Middle frontal gyrus (tissue), 1 donor: ENCODE data around the gene ADAMTSL2.
"Not testable (repeated sequence)": the region's sequence is repeated elsewhere in the genome, so short reads cannot be mapped to it uniquely, and the experiment has no call there.

ENCODE experiments used
- DNase-seq: peaks from one replicate; pipeline ENCODE4 v3.0.0-alpha.2; 2015; ENCODE audit warnings: low spot score; ENCODE audit errors: extremely low spot score

ADAMTSL2 gene

GRCh38 chr9:133554729-133555128, 20.2 kb downstream of the ADAMTSL2 start:
- DNase-seq = no peak

DNA sequence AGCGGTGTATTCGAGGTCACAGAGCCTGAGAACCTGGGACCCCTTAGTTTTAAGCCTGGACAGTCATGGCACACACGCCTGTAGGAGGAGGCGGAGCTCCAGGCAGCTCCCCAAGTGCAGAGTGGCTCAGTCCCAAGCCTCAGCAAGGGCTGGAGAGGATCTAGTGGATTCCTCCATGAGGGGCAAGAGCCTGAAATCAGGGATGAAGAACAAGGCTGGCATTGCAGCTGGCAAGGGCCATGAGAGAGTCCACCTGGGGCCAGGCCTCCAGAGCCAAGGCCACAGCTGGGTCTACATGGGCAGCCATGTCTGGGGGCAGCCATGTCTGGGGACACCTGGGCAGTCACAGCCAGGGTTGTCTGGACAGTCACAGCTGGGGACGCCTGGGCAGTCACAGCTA, 21.9 kb downstream of the ADAMTSL2 start:
- DNase-seq = no peak

GRCh38 chr9:133557581-133557980, 23.1 kb downstream of the ADAMTSL2 start:
- DNase-seq = no peak

GRCh38 chr9:133558191-133559126, 24.0 kb downstream of the ADAMTSL2 start:
- no peak for DNase-seq

- no peak for DNase-seq
Measured at GRCh38 chr9:133560311-133560710, 25.8 kb downstream of the ADAMTSL2 start.

GRCh38 chr9:133560944-133561343, 26.4 kb downstream of the ADAMTSL2 start:
- no peak for DNase-seq

- no peak for DNase-seq
Measured at GRCh38 chr9:133561976-133562554, 27.6 kb downstream of the ADAMTSL2 start.

DNA sequence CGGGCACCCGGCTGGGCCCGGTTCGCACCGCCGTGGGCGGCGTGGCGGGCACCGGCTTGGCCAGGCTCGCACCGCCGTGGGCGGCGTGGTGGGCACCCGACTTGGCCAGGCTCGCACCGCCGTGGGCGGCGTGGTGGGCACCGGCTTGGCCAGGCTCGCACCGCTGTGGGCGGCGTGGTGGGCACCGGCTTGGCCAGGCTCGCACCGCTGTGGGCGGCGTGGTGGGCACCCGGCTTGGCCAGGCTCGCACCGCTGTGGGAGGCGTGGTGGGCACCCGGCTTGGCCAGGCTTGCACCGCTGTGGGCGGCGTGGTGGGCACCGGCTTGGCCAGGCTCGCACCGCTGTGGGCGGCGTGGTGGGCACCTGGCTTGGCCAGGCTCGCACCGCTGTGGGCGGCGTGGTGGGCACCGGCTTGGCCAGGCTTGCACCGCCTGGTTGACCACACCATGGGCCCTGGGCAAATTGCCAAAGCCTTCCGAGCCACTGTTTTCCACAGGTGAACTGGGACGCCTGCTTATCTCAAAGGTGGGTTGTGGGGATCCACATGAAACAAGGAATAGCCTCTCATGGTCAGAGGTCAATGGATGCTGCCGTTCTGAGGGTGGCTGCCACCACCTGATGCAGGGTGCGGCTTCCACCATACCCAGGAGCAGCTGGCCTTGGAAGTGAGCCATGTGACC, 28.2 kb downstream of the ADAMTSL2 start:
- DNase-seq = no peak

DNA sequence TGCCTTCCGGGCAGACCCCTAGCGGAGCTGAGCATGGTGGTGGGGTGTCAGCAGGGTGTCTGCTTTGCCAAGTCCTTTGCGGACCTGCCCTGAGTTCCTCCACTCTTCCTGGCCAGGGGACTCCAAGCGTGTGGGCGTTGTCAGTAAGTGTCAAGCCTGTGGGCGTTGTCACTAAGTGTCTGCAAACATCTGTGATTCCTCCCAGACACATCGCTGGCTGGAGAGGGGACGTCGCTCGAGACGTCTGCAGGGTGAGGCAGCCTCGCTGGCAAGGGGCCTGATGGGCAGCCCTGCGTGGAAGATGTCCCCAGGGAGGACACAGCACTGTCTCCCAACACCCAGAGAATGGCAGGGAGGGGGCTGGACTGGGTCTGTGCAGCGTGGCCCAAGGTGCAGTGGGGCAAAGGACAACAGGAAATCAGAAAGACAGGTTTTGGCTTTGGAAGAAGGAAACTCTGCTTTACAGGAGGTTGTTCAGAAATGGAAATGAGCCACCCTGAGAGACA, 28.8 kb downstream of the ADAMTSL2 start:
- no peak for DNase-seq

GRCh38 chr9:133563814-133564213, 29.3 kb downstream of the ADAMTSL2 start:
- DNase-seq = not testable (repeated sequence)

GRCh38 chr9:133564451-133565116, 30.1 kb downstream of the ADAMTSL2 start:
- DNase-seq = no peak

DNA sequence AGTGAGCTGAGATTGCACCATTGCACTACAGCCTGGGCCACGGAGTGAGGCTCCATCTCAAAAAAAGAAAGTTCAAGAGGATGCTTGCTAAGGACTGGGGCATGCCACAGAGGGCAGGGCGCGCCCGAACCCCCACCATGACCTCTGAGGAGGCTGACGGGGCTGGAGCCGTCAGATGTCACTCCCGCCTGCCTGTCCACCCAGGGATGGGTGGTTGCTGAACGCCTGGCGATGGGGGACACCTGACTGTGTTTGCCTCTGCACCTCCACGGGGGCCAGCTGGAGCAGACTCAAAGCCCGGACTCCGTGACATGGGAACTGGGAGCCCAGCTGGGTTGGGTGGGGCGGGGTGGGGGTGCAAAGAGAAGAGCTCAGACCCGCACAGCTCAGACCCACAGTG, 31.9 kb downstream of the ADAMTSL2 start:
- no peak for DNase-seq

DNA sequence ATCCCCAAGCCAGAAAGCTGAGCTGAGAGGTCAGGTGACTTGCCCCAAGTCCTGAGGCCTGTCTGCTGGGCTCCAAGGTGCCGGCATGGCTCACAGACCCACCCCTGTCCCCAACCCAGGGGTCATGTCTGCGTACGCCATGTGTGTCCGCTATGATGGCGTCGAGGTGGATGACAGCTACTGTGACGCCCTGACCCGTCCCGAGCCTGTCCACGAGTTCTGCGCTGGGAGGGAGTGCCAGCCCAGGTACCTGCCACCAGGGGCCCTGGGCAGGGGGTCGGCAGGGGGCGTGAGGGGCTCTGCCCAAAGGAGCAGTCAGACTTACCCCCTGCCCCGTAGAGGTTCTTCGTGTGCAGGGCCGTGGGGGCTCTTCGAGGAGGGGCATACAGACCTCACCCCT, 32.3 kb downstream of the ADAMTSL2 start:
- DNase-seq = no peak

GRCh38 chr9:133568186-133568585, 33.7 kb downstream of the ADAMTSL2 start:
- DNase-seq = no peak

DNA sequence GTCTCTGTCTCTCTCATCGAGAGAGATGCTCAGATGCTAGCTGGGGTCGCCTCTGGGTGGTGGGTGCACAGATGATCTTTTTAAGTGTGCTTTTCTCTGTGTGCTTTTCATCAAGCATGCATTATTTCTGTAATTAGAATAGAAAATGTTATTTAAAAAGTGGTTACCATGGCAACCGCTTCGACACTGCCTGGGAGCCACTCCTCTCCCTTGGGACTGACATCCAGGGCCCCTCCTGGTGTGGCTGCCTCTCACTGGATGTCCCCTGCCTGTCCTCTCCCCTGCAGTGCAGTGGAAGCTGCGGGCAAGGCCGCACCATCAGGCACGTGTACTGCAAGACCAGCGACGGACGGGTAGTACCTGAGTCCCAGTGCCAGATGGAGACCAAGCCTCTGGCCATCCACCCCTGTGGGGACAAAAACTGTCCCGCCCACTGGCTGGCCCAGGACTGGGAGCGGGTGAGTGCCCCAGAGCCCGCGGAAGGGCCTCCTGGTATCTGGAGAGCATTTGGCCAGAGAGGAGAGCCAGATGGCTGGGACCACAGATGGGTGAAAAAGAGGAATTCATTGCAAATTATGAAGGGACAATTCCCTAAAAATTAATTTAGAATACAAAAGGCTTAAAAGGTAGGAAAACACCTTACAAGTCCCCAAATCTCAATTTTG, 34.7 kb downstream of the ADAMTSL2 start:
- DNase-seq = no peak

- no peak for DNase-seq
Measured at GRCh38 chr9:133569891-133570690, 35.6 kb downstream of the ADAMTSL2 start.

- DNase-seq = no peak
Measured at GRCh38 chr9:133570691-133571080, 36.2 kb downstream of the ADAMTSL2 start.

DNA sequence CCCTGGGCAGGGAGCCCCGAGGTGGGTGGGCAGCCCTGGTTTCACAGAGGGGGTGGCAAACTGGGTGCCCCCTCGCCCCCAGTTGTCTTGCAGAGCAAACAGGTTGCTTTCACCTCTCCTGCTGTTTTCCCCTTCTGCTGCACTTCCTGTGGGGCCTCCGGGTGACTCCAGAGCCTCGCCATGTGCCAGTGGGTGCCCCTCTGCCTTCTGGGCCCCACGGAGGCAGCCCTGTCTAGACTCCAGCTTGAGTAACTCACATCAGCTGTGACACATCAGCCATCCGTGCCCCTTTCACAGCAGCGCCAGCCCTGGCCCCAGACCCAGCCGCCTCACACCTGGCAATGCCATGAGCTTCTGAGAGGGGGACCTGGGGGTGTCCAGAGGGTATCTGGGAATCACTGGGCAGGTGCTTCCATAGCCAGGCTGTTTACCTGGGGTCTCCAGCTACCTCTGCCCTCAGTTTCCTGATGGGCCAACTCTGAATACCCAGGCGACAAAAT, 36.9 kb downstream of the ADAMTSL2 start:
- no peak for DNase-seq

- no peak for DNase-seq
Measured at GRCh38 chr9:133571896-133572595, 37.5 kb downstream of the ADAMTSL2 start.
